ENCODE data around the gene APOL4. TPM values are rescaled to one million over a fixed set of nuclear protein-coding genes. Genes with fewer than 3 reads are reported as not detected.
"Not testable (repeated sequence)": the region's sequence is repeated elsewhere in the genome, so short reads cannot be mapped to it uniquely, and the experiment has no call there.

APOL4 gene
- total RNA-seq, 1 experiment from 2014 or later: not detected

GRCh38 chr22:36154423-36154945, 47.1 kb downstream of the APOL4 start:
- no peaks in the 10 kb centered on the region for H3K9me3 ChIP-seq (ENCODE audit: insufficient read depth, low read depth)
- CTCF ChIA-PET: no interaction called here
- no peaks in the 10 kb centered on the region for H3K9me2 ChIP-seq (ENCODE audit: insufficient read depth)
- no peak overlapping the region for H3K4me3 ChIP-seq
- no peaks in the 10 kb centered on the region; the same call in 1 of the 2 replicates for H3F3A ChIP-seq (ENCODE audit: insufficient read depth, low read depth)
- no peak overlapping the region for H3K27ac ChIP-seq
- TF ChIP-seq CTCF (conservative IDR thresholded peaks at IDR 0.05) (no peak), EZH2 (IDR thresholded peaks at IDR 0.05; ENCODE audit: low read depth) (no peak)
- no peaks in the 10 kb centered on the region for H3K36me3 ChIP-seq (ENCODE audit: low read depth)
- H3K4me1 ChIP-seq (replicated peaks; ENCODE audit: insufficient read depth): peaks cover 7% of the 10 kb centered on the region; the same call in 1 of the 2 replicates
- intact Hi-C loops (cut with micrococcal nuclease; ENCODE audit: unreplicated experiment): no loop called here
- POLR2A ChIA-PET (ENCODE audit: unreplicated experiment): no interaction called here
- H4K20me1 ChIP-seq (ENCODE audit: insufficient read depth): no peaks in the 10 kb centered on the region
- BruUV-seq (replicated peaks): no TSS peak
- no peaks in the 10 kb centered on the region for H3K79me2 ChIP-seq (ENCODE audit: low read depth)
- H3K27me3 ChIP-seq (ENCODE audit: insufficient read depth, low read depth): no peaks in the 10 kb centered on the region
- H3K4me2 ChIP-seq: no peak overlapping the region
- no peak overlapping the region for H2AFZ ChIP-seq
- DNase-seq: no peak

- no TSS peak for BruUV-seq (replicated peaks)
- no peaks in the 10 kb centered on the region for H3K36me3 ChIP-seq (ENCODE audit: low read depth)
- H4K20me1 ChIP-seq (ENCODE audit: insufficient read depth): no peaks in the 10 kb centered on the region
- H3K4me3 ChIP-seq: no peak overlapping the region
- no peaks in the 10 kb centered on the region for H3K27me3 ChIP-seq (ENCODE audit: insufficient read depth, low read depth)
- ChIA-PET CTCF (no interaction called here), POLR2A (ENCODE audit: unreplicated experiment) (no interaction called here)
- no peaks in the 10 kb centered on the region for H3K9me2 ChIP-seq (ENCODE audit: insufficient read depth)
- peaks cover 7% of the 10 kb centered on the region; the same call in 1 of the 2 replicates for H3K4me1 ChIP-seq (replicated peaks; ENCODE audit: insufficient read depth)
- TF ChIP-seq CTCF (conservative IDR thresholded peaks at IDR 0.05) (no peak), EZH2 (IDR thresholded peaks at IDR 0.05; ENCODE audit: low read depth) (no peak)
- H3F3A ChIP-seq (ENCODE audit: insufficient read depth, low read depth): no peaks in the 10 kb centered on the region; the same call in 1 of the 2 replicates
- no peak overlapping the region for H3K4me2 ChIP-seq
- intact Hi-C loops (cut with micrococcal nuclease; ENCODE audit: unreplicated experiment): no loop called here
- no peaks in the 10 kb centered on the region for H3K9me3 ChIP-seq (ENCODE audit: insufficient read depth, low read depth)
- H3K27ac ChIP-seq: no peak overlapping the region
- H2AFZ ChIP-seq: no peak overlapping the region
- no peaks in the 10 kb centered on the region for H3K79me2 ChIP-seq (ENCODE audit: low read depth)
- DNase-seq: no peak
Measured at GRCh38 chr22:36153501-36154422, 47.8 kb downstream of the APOL4 start.

DNA sequence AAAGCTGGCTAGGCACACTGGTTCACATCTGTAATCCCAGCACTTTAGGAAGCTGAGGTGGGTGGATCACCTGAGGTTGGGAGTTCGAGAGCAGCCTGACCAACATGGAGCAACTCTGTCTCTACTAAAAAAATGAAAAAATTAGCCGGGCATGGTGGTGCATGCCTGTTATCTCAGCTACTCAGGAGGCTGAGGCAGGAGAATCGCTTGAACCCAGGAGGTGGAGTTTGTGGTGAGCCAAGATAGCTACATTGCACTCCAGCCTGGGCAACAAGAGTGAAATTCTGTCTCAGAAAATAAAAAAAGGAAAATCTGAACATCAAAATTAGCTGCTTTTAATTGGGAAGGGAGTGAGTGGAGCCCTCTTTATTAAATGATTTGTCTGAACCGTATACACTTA, 48.8 kb downstream of the APOL4 start:
- H3K36me3 ChIP-seq (ENCODE audit: low read depth); H3K9me3 ChIP-seq (ENCODE audit: insufficient read depth, low read depth); H4K20me1 ChIP-seq (ENCODE audit: insufficient read depth); H3K4me1 ChIP-seq (replicated peaks; ENCODE audit: insufficient read depth); CTCF ChIA-PET; H3K4me3 ChIP-seq; POLR2A ChIA-PET (ENCODE audit: unreplicated experiment); H3F3A ChIP-seq (ENCODE audit: insufficient read depth, low read depth); H3K79me2 ChIP-seq (ENCODE audit: low read depth); H3K9me2 ChIP-seq (ENCODE audit: insufficient read depth); H2AFZ ChIP-seq; H3K27ac ChIP-seq; BruUV-seq (replicated peaks); DNase-seq; H3K27me3 ChIP-seq (ENCODE audit: insufficient read depth, low read depth); H3K4me2 ChIP-seq; intact Hi-C loops (cut with micrococcal nuclease; ENCODE audit: unreplicated experiment): not testable (repeated sequence)

Measured in PC-9 (cell line).